HG02763 (cell line): Measurements from ENCODE around the gene SMR3B.

Experiments used
- ATAC-seq: cut with Tn5 transposase; IDR thresholded peaks from one replicate; pipeline ENCODE4 v1.9.1; 2021; ENCODE audit warnings: mild to moderate bottlenecking, moderate library complexity; ENCODE audit not compliant: unreplicated experiment

The SMR3B gene

GRCh38 chr4:70382691-70383181 lies at the start of gene SMR3B:
SMR3B (plus strand) TSS chr4:70383131; CDS start chr4:70384511, 1,380 bp downstream.
- ATAC-seq: no peak

- ATAC-seq: no peak
These were observed 48.2 kb upstream of the SMR3B start, which contains the start of gene CABS1 for GRCh38 chr4:70334681-70335080. CABS1 (plus strand) TSS chr4:70334981; CDS start chr4:70335040, 59 bp downstream.

- no peak for ATAC-seq
These were observed 46.9 kb upstream of the SMR3B start for GRCh38 chr4:70336043-70336442.

- no peak for ATAC-seq
These were observed 45.0 kb upstream of the SMR3B start for GRCh38 chr4:70337886-70338420.

- ATAC-seq: no peak
These were observed 26.7 kb upstream of the SMR3B start for GRCh38 chr4:70356185-70356584.

- no peak for ATAC-seq
These were observed 23.7 kb upstream of the SMR3B start for GRCh38 chr4:70359115-70359661.

- no peak for ATAC-seq
These were observed 22.5 kb upstream of the SMR3B start, which contains the start of gene SMR3A for GRCh38 chr4:70360460-70360859. SMR3A (plus strand) TSS chr4:70360760; CDS start chr4:70362116, 1,356 bp downstream.

- no peak for ATAC-seq
These were observed 18.9 kb upstream of the SMR3B start for GRCh38 chr4:70364002-70364401.

- ATAC-seq: no peak
These were observed 17.5 kb upstream of the SMR3B start for GRCh38 chr4:70365479-70365878.

- ATAC-seq: no peak
These were observed 15.1 kb upstream of the SMR3B start for GRCh38 chr4:70367813-70368212.

GRCh38 chr4:70371987-70372386 lies 10.9 kb upstream of the SMR3B start:
- no peak for ATAC-seq

- no peak for ATAC-seq
These were observed 10.2 kb upstream of the SMR3B start for GRCh38 chr4:70372760-70373159.

- no peak for ATAC-seq
These were observed 2.4 kb upstream of the SMR3B start for GRCh38 chr4:70380578-70380977.

GRCh38 chr4:70392057-70392776 lies 9.3 kb downstream of the SMR3B start:
- peak; percentile 57 for ATAC-seq

GRCh38 chr4:70397580-70397979 lies 14.6 kb downstream of the SMR3B start, which contains the start of gene OPRPN:
OPRPN (plus strand) TSS chr4:70397940; CDS start chr4:70399286, 1,346 bp downstream.
- no peak for ATAC-seq

- no peak for ATAC-seq
These were observed 16.4 kb downstream of the SMR3B start for GRCh38 chr4:70399319-70399718.

GRCh38 chr4:70402762-70403161 lies 19.8 kb downstream of the SMR3B start:
- ATAC-seq: peak; percentile 43

GRCh38 chr4:70405765-70406164 lies 22.8 kb downstream of the SMR3B start:
- ATAC-seq: no peak

GRCh38 chr4:70425306-70425705 lies 42.4 kb downstream of the SMR3B start:
- ATAC-seq: no peak

GRCh38 chr4:70426789-70427188 lies 43.9 kb downstream of the SMR3B start:
- no peak for ATAC-seq

GRCh38 chr4:70437197-70437596 lies 54.3 kb downstream of the SMR3B start:
- no peak for ATAC-seq
